GM19240 (cell line): Measurements from ENCODE around the gene DCP1A.

Source experiments
- DNase-seq: peaks from one replicate; pipeline ENCODE4 v3.0.0; 2011; ENCODE audit warnings: low spot score; ENCODE audit not compliant: insufficient read length

Gene DCP1A

DNA sequence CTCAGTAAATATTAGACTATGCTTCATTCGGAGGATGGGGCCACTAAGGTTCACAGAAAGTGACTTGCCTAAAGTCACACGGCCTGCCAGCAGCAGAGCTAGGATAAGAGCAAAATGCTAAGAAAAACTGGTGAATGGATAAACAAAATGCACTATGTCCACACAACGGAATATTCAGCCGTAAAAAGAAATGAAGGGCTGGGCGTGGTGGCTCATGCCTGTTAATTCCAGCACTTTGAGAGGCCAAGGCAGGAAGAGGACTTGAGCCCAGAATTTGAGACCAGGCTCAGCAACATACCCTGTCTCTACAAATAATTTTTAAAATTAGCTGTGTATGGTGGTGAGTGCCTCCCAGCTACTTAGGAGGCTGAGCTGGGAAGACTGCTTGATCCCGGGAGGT is 99.2 kb downstream of the DCP1A start:
- DNase-seq, result no peak

- DNase-seq, result no peak
These were observed 99.7 kb downstream of the DCP1A start for GRCh38 chr3:53247619-53248018.

DNA sequence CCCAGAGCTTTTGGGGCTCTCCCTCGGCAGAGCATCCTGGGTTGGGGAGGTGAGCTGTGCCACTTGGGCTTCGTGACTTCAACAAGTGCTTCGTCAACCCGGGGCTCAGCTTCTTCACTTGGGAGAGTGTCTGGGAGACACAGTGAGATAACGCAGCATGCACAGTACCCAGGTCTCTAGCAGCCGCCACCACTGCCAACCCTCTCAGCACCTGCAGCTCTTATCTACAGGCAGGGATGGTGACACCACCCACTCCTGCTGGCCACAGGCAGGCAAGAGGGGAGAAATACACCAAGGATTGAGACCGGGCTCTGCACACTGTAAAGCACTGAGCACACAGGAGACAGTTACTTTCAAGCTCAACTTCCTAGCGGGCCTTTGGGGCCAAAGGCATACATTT is 103.1 kb downstream of the DCP1A start:
- no peak for DNase-seq

DNA sequence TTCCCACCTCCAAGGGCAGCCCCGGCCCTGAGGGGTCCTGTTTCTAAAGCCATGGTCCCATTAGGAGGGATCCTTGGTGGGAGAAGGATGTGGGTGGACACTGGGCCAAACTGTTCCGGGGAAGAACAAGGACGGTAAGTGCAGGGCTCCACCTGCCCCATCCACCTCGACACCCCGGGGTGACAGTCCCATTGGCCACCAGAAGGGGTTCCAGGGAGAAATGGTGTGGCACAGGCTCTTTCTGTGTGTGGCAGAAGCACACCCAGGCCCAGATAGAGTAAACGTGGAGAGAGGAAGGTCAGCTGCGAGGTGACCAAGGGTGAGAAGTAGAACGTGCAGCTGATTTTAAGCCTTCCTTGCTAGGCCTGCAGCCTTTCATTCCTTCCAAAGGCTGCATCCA is 103.6 kb downstream of the DCP1A start:
- DNase-seq, result no peak

DNA sequence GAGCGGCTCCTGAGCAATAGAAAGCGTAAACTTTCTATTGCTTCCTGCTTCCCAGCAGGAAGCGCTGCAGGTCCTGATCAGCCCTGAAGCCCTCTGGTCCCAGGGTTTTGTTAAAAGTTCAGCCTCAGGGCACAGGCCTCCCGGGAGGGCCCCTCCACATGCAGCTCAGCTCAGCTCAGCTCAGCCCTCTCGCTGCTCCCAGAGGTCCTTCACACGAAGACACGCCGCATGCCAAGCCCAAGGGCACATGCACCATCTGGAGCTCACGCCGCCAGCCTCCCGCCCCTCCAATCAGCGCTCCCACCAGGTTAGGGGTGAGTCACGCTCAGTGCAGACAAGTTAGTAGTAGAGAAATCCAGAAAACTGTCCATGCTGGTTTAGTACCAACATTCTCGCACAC is 104.2 kb downstream of the DCP1A start:
- no peak for DNase-seq

DNA sequence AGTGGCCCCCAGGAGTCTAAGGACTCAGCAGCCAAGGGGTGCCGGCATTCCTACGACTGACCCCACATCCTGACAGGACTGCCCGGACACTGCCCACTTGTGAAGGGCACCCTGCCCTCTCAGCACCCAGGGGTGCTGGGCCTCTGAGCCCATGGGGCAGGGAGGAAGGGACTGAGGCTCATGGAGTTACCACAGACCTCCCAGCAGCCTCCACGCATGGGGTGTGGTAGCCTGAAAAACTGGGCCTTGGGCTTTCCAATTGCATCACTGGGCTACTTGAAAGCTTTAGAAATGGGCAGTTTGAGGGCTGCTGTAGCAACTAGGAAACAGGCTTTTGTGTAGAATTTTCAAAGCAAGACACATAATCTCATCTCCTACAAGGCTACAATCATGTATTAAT is 104.7 kb downstream of the DCP1A start:
- DNase-seq, result no peak

- no peak for DNase-seq
These were observed 105.2 kb downstream of the DCP1A start for GRCh38 chr3:53242155-53242554.

- DNase-seq, result no peak
These were observed 106.1 kb downstream of the DCP1A start for GRCh38 chr3:53240989-53241972.

DNA sequence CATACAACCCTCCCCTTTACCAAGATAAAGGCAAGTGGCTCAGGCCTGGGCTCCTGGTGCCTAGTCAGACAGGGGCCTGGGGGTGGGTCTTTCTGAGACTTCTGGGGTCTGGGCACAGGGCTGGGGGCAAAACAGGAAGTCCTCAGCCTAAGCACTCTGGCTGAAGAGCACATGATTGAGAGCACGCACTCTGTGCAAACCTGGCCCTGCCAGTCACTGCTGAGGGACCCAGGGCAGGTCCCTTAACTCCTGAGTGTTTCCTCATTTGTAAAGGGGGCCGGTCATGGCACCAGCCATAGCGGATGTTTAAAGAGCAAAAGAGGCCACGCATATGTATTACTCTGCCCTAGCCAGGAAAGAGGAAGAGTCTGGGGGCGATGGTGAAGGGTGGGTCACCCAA is 107.5 kb downstream of the DCP1A start:
- DNase-seq, result no peak

DNA sequence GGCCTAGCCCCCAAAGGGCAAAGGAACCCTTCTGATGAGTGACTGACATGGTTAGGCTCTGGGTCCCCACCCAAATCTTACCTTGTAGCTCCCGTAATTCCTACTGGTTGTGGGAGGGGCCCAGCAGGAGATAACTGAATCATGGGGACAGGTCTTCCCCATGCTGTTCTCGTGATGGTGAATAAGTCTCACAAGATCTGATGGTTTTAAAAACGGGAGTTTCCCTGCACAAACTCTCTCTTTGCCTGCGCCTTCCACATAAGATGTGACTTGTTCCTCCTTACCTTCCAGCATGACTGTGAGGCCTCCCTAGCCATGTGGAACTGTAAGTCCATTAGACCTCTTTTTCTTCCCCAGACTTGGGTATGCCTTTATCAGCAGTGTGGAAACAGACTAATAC is 108.5 kb downstream of the DCP1A start:
- DNase-seq, result no peak

DNA sequence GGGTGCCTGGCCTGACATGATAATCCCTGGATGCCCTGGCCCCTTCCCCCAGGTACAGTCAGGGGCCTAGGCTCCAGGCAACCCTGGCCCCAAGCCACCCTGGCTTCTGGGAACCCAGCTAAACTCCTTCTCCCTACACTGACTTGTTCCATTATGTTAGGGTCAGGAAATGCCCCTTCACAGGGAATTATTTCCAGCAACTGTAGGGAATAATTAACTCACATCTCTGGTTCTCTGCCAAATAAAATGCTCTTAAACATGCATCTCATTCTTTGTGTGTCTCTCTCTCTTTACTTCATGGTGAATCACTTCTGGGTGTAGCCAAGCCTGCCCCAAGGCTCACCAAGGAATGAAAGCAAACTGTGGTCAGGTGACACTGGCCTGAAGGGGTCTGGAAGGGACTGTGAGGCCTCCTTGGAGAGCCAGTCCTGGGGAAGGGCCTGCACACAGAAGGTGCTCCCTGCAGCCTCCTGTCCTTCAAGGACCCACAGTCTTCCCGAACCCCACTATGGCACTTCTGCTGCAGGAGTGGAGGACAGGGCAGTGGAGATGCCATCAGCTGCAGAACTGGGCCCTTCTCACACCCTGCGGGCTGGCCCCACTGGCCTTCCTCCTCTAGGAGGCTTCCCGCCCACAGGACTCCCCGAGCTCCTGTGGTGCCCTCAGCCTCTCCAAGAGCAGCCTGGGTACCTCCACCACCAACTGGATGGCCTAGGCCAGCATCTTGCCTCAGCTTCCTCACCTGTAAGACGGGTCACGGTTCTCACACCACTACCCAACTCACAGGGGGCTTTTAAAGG is 109.1 kb downstream of the DCP1A start:
- no peak for DNase-seq

- no peak for DNase-seq
These were observed 111.1 kb downstream of the DCP1A start for GRCh38 chr3:53236112-53236841.

DNA sequence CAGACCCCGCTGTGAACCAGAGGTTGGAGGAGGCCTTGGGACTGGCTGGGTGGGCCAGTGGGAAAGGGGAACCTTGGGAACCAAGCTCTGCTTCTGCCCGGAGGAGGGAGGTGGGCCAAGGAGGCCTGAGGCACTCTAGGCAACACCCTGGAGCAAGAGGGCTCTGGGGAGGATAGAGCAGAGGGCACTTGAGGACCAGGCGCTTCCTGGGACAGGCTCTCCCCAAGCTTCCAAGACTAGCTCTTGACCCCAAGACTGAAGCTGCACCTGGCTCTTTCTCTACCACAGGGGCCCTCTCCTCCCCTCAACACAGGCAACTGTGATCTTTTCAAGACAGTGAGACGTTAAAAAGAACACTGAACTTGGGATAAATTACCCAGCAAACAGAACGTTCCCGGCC is 111.8 kb downstream of the DCP1A start:
- no peak for DNase-seq

GRCh38 chr3:53234841-53235232 is 112.5 kb downstream of the DCP1A start:
- DNase-seq, result no peak

- no peak for DNase-seq
These were observed 113.1 kb downstream of the DCP1A start for GRCh38 chr3:53234130-53234840.
